ENCODE results near the gene ARHGAP33. TPM values are rescaled to one million over a fixed set of nuclear protein-coding genes. Genes with fewer than 3 reads are reported as not detected.
A peak's percentile ranks its signal among the peaks of the same experiment; 100 is the strongest.

Gene ARHGAP33, protein sequence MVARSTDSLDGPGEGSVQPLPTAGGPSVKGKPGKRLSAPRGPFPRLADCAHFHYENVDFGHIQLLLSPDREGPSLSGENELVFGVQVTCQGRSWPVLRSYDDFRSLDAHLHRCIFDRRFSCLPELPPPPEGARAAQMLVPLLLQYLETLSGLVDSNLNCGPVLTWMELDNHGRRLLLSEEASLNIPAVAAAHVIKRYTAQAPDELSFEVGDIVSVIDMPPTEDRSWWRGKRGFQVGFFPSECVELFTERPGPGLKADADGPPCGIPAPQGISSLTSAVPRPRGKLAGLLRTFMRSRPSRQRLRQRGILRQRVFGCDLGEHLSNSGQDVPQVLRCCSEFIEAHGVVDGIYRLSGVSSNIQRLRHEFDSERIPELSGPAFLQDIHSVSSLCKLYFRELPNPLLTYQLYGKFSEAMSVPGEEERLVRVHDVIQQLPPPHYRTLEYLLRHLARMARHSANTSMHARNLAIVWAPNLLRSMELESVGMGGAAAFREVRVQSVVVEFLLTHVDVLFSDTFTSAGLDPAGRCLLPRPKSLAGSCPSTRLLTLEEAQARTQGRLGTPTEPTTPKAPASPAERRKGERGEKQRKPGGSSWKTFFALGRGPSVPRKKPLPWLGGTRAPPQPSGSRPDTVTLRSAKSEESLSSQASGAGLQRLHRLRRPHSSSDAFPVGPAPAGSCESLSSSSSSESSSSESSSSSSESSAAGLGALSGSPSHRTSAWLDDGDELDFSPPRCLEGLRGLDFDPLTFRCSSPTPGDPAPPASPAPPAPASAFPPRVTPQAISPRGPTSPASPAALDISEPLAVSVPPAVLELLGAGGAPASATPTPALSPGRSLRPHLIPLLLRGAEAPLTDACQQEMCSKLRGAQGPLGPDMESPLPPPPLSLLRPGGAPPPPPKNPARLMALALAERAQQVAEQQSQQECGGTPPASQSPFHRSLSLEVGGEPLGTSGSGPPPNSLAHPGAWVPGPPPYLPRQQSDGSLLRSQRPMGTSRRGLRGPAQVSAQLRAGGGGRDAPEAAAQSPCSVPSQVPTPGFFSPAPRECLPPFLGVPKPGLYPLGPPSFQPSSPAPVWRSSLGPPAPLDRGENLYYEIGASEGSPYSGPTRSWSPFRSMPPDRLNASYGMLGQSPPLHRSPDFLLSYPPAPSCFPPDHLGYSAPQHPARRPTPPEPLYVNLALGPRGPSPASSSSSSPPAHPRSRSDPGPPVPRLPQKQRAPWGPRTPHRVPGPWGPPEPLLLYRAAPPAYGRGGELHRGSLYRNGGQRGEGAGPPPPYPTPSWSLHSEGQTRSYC
- polyA plus RNA-seq (2012; ENCODE audit: insufficient read depth, insufficient read length, low read depth), result 21.1 TPM

DNA sequence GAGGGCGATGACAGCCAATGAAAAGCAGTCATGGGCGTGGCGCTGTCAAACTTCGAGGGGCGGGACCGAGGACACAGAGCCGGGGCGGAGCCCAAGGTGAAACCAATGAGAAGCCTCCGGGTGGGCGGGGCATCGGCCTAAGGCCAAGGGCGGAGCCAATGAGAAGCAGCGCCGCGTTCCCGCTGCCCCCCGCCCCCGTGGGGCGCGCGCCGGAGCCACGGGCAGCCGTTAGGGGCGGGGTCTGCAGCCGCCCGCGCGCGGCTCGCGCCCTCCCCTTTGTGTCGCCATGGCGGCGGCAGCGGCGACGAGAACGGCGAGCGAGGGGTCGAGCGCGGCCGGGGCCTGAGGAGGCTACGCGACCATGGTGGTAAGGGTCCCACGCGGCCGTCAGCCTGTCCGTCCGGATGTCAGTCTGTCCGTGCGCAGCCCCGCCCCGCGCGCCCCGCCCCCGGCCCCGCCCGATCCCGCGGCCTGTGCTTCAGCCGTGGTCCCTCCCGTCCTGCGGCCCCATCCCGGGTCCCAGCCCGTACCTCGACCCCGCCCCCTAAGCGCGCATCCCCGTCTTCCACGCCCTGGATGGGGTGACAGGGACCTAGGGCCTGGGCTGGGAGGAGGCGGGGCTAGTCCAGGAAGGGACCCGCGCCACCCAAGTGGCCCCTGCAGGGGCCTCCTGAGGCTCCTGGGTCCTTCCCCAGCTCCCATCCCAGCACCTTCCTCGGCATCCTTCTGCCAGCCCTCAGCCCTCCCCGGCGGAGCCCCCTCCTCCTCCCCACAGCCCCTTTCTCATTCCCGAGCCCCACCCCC, at the start of gene ARHGAP33:
TSS of gene ARHGAP33 (plus strand) at position 267 of the 804 bp plus-strand sequence. CDS start at position 362, 95 bp downstream.
- H3K4me1 ChIP-seq, result peaks cover 6% of the 10 kb centered on the region
- peak within 1 kb of the TSS; percentile 68 for H3K4me3 ChIP-seq (ENCODE audit: low read depth, low read length)
- no peaks in the 10 kb centered on the region for H3K9me3 ChIP-seq
- no peaks in the 10 kb centered on the region for H3K27me3 ChIP-seq
- no peaks in the 10 kb centered on the region for H3K36me3 ChIP-seq
- DNase-seq, result peak; percentile 100
- TF ChIP-seq, protein P1, sequence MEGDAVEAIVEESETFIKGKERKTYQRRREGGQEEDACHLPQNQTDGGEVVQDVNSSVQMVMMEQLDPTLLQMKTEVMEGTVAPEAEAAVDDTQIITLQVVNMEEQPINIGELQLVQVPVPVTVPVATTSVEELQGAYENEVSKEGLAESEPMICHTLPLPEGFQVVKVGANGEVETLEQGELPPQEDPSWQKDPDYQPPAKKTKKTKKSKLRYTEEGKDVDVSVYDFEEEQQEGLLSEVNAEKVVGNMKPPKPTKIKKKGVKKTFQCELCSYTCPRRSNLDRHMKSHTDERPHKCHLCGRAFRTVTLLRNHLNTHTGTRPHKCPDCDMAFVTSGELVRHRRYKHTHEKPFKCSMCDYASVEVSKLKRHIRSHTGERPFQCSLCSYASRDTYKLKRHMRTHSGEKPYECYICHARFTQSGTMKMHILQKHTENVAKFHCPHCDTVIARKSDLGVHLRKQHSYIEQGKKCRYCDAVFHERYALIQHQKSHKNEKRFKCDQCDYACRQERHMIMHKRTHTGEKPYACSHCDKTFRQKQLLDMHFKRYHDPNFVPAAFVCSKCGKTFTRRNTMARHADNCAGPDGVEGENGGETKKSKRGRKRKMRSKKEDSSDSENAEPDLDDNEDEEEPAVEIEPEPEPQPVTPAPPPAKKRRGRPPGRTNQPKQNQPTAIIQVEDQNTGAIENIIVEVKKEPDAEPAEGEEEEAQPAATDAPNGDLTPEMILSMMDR (IDR thresholded peaks at IDR 0.05; ENCODE audit: low read depth, low read length), result no peak

DNA sequence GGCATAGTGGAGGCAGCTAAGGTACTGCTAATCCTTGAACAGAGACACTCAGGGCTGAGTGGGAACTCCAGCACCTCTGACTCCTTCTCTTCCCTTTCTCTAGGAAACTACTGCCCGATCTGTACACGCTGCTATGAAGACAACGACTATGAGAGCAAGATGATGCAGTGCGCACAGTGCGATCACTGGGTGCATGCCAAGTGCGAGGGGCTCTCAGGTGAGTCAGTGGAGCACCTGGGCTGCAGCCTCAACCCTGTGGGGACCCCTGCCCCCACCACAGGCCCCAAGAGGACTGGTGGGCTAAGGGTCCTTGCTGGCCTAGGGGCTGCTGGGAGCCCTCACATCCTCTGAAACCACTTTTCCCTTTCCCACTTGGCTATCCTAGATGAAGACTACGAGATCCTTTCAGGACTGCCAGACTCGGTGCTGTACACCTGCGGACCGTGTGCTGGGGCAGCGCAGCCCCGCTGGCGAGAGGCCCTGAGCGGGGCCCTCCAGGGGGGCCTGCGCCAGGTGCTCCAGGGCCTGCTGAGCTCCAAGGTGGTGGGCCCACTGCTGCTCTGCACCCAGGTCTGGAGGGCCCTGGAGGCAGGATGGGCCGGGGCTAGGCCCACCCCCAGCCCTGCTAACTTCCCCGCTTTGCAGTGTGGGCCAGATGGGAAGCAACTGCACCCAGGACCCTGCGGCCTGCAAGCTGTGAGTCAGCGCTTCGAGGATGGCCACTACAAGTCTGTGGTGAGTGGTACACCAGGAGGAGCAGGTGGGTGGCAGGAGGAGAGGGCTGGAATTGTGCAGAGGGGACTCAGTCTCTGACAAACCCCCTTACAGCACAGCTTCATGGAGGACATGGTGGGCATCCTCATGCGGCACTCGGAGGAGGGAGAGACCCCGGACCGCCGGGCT, 48.1 kb upstream of the ARHGAP33 start:
- Histone ChIP-seq H3K27me3 (no peaks in the 10 kb centered on the region), H3K9me3 (no peaks in the 10 kb centered on the region), H3K36me3 (peaks cover 97% of the 10 kb centered on the region), H3K4me3 (ENCODE audit: low read depth, low read length) (no peak overlapping the region), H3K4me1 (no peaks in the 10 kb centered on the region)
- DNase-seq, result no peak
- TF ChIP-seq, protein P1 (IDR thresholded peaks at IDR 0.05; ENCODE audit: low read depth, low read length), result no peak

DNA sequence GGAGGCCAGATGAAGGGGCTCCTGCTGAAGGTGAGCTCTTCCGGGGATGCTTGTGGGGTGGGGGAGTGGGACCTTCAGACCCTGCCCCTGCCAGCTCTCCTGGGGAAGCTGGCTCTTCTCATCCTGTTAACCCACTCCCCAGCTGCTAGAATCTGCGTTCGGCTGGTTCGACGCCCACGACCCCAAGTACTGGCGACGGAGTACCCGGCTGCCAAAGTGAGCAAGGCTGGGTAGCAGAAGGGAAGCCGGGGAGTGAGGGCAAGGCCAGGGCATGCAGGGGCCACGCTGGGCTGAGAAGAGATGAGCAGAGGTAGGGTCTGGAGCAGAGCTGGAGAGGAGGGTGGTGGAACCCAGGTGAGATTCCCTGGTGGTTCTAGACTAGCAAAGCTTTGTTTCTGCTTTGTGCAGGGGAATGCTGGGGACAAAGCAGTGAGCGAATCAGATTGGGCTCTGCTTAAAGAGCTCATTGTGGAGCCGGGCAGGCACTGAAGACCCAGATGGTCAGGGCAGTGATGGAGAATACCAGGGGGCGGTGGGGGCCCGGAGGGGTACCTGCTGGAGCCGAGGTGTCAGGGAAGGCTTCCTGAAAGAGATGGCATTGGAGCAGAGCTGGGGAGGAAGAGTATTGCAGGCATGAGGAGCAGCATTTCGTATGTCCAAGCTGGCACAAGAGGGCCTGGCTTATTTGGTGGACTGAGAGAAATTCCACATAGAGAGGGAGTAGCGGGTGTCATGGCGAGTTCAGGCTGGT, 47.2 kb upstream of the ARHGAP33 start:
- TF ChIP-seq, protein P1 (IDR thresholded peaks at IDR 0.05; ENCODE audit: low read depth, low read length), result no peak
- H3K4me1 ChIP-seq, result no peaks in the 10 kb centered on the region
- H3K27me3 ChIP-seq, result no peaks in the 10 kb centered on the region
- no peak overlapping the region for H3K4me3 ChIP-seq (ENCODE audit: low read depth, low read length)
- no peaks in the 10 kb centered on the region for H3K9me3 ChIP-seq
- DNase-seq, result no peak
- H3K36me3 ChIP-seq, result peaks cover 95% of the 10 kb centered on the region

DNA sequence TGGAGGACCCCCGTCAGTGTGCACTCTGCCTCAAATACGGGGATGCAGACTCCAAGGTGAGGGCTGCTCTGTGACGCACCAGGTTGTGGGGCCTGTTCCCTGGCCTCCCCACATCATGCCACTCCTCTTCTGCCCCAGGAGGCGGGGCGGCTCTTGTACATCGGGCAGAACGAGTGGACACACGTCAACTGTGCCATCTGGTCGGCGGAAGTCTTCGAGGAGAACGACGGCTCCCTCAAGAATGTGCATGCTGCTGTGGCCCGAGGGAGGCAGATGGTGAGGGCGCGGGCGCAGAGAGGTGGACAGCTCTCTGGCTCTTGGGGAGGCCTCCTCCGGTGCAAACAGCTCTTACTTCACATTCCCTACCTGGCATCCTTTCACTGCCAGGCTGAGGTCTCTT, 46.3 kb upstream of the ARHGAP33 start:
- no peak for DNase-seq
- Histone ChIP-seq H3K27me3 (no peaks in the 10 kb centered on the region), H3K4me1 (no peaks in the 10 kb centered on the region), H3K9me3 (no peaks in the 10 kb centered on the region), H3K4me3 (ENCODE audit: low read depth, low read length) (no peak overlapping the region), H3K36me3 (peaks cover 93% of the 10 kb centered on the region)
- TF ChIP-seq, protein P1 (IDR thresholded peaks at IDR 0.05; ENCODE audit: low read depth, low read length), result no peak

Data from BE2C (cell line).